Body of pancreas (tissue), 4 donors: ENCODE measurements around the gene ATG101.

ENCODE experiments used
- CTCF ChIP-seq, 7 experiments: fragments of 450-650 bp in 4 of 7; fragments of 200-600 bp in 3 of 7; sonication (generic) in 3 of 7; IDR thresholded peaks; one replicate each; pipeline ENCODE4 v1.5.1; 2016 to 2019; ENCODE audit warnings: antibody characterized with exemption in 7 of 7
- POLR2A ChIP-seq, 3 donors: fragments of 450-650 bp; IDR thresholded peaks; one replicate each; pipeline ENCODE4 v1.6.1; 2016; ENCODE audit warnings: antibody characterized with exemption in 3 of 3, mild to moderate bottlenecking in 2 of 3

GRCh38 chr12:52035926-52036325 is 33.9 kb upstream of the ATG101 start:
- TF ChIP-seq CTCF (IDR thresholded peaks at IDR 0.05) (no peak), POLR2A (IDR thresholded peaks at IDR 0.05) (no peak)
